ENCODE data around the gene FGF3. TPM values are rescaled to one million over a fixed set of nuclear protein-coding genes. Genes with fewer than 3 reads are reported as not detected.
A peak's percentile ranks its signal among the peaks of the same experiment; 100 is the strongest.

Gene FGF3
- total and polyA plus RNA-seq, 10 of the 15 experiments (the other 5 are each of a cell fraction or from before 2014, with no cell fraction given): not detected

- TF ChIP-seq, protein P1, sequence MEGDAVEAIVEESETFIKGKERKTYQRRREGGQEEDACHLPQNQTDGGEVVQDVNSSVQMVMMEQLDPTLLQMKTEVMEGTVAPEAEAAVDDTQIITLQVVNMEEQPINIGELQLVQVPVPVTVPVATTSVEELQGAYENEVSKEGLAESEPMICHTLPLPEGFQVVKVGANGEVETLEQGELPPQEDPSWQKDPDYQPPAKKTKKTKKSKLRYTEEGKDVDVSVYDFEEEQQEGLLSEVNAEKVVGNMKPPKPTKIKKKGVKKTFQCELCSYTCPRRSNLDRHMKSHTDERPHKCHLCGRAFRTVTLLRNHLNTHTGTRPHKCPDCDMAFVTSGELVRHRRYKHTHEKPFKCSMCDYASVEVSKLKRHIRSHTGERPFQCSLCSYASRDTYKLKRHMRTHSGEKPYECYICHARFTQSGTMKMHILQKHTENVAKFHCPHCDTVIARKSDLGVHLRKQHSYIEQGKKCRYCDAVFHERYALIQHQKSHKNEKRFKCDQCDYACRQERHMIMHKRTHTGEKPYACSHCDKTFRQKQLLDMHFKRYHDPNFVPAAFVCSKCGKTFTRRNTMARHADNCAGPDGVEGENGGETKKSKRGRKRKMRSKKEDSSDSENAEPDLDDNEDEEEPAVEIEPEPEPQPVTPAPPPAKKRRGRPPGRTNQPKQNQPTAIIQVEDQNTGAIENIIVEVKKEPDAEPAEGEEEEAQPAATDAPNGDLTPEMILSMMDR (IDR thresholded peaks at IDR 0.05 in 2 of 3, conservative IDR thresholded peaks at IDR 0.05 in 1 of 3; ENCODE audit: control insufficient read depth in 2 of 3, extremely low read depth in 1 of 3, insufficient read depth in 1 of 3, low read depth in 3 of 3, low read length in 3 of 3): peak; percentile 43 to 76 (median 67)
- TF ChIP-seq MEF2A (IDR thresholded peaks at IDR 0.05; ENCODE audit: insufficient read depth, low read depth, low read length) (no peak), SMC3 (IDR thresholded peaks at IDR 0.05; ENCODE audit: borderline replicate concordance, low read length) (peak; percentile 40; the same call in 1 of the 2 replicates), RAD21 (IDR thresholded peaks at IDR 0.05; ENCODE audit: insufficient read depth, low read depth, low read length) (peak; percentile 35)
- Histone ChIP-seq H3K4me1 (ENCODE audit: control insufficient read depth, insufficient read depth, low read length) (no peaks in the 10 kb centered on the region), H2AFZ (ENCODE audit: control insufficient read depth, low read depth, low read length) (no peak overlapping the region), H3K27ac (ENCODE audit: control insufficient read depth, insufficient read depth) (no peak overlapping the region), H4K20me1 (ENCODE audit: control insufficient read depth, insufficient read depth) (no peaks in the 10 kb centered on the region), H3K9me3 (replicated peaks; ENCODE audit: control insufficient read depth, insufficient read depth, low read length) (no peaks in the 10 kb centered on the region; the same call in 2 of the 3 replicates), H3K27me3 (replicated peaks in 1 of 2; ENCODE audit: control insufficient read depth in 2 of 2, insufficient read depth in 2 of 2, low read length in 1 of 2) (no peaks in the 10 kb centered on the region; a peak in 1 of 4 replicates), H3K4me3 (no peak overlapping the region), H3K36me3 (ENCODE audit: control insufficient read depth in 2 of 2, insufficient read depth in 2 of 2, low read length in 1 of 2) (no peaks in the 10 kb centered on the region), H3K79me2 (ENCODE audit: control insufficient read depth, insufficient read depth, low read length) (no peaks in the 10 kb centered on the region), H3K9ac (ENCODE audit: control insufficient read depth, insufficient read depth, low read length) (no peak overlapping the region), H3K4me2 (ENCODE audit: control insufficient read depth, insufficient read depth) (no peak overlapping the region)
- in situ Hi-C loops (cut with MboI): no loop called here
- CTCF ChIA-PET: no interaction called here
- RAD21 ChIA-PET (ENCODE audit: unreplicated experiment): no interaction called here
- SMC1A ChIA-PET (ENCODE audit: uncharacterized antibody, unreplicated experiment): interaction anchor here (1.1 kb wide), 1 partner anchor 84 kb away, joined by 3 read pairs; no protein-coding TSS in a partner anchor
- ATAC-seq (peak; percentile 39; the same call in 2 of the 3 replicates), FAIRE-seq (no peak), DNase-seq (ENCODE audit: low read depth, low spot score) (no peak)
- intact Hi-C loops (cut with micrococcal nuclease; ENCODE audit: unreplicated experiment): no loop called here
- 26% methylated on average over 15 of the region's 15 CpGs for WGBS (ENCODE audit: insufficient coverage, insufficient replicate concordance, low lambda C conversion rate, missing lambda C conversion rate)
- BruUV-seq (replicated peaks): no TSS peak
- POLR2A ChIA-PET: no interaction called here
Observed at GRCh38 chr11:69801513-69802335, 17.5 kb downstream of the FGF3 start.
